DMS79 treated with DMSO at 0.1 percent for 48 hours (cell line): Measurements from ENCODE around the gene DTX3.
"Not testable (repeated sequence)": the region's sequence is repeated elsewhere in the genome, so short reads cannot be mapped to it uniquely, and the experiment has no call there.

ENCODE experiments used
- DNase-seq: peaks from one replicate; lab custom pipeline; 2025; lab: John Stamatoyannopoulos, UW

The DTX3 gene

DNA sequence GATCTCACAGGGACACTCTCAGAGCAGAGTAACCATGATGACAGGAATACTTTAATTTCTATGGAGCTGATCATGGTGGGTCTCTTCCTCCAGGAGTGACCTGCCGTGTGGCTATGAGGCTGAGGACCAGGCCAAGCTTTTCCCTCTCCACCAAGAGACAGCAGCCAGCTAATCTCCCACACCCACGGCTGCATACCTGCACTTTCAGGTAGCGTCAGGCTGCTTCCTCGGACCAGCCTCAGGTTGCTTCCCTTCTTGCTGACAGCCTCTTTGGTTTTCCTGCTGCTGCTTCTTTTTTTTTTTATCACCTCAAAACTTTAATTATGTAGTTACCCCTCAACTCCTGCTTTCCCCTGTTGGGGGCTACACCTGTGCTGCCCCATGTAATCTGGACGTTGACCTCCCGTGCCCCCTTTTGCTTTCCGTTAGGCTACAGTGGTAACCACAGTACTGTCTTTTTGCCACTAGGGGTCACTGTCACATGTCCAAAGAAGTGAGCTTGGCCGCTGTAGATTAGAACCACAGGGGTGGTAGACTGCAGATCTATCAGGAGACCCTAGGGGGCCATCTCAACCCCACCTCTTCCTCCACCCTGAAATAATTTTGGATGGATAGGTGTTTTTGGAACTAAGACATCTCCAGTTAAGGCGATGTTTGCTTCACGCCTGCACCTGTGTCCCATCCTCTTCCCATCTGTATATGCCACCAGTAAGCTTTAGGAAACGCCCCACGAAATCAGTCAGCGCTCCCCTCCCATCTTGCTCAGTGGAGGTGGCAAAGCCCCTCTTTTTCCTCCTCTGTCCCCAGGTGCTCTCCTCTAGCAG, 21.4 kb upstream of the DTX3 start:
- peak; percentile 43 for DNase-seq

DNA sequence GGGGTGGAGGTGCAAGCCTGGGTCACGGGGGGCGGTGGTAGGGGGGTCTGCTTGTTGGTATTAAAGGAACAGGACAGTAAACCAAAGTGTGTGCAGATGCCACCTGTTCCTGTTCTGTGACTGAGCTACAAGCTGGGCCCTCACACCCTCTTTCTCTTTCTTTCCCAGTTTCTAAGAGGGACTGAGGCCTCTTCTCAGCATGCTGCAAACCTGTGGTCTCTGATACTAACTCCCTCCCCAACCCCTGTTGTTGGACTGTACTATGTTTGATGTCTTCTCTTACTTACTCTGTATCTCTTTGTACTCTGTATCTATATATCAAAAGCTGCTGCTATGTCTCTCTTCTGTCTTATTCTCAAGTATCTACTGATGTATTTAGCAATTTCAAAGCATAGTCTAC, 20.6 kb upstream of the DTX3 start:
- no peak for DNase-seq

DNA sequence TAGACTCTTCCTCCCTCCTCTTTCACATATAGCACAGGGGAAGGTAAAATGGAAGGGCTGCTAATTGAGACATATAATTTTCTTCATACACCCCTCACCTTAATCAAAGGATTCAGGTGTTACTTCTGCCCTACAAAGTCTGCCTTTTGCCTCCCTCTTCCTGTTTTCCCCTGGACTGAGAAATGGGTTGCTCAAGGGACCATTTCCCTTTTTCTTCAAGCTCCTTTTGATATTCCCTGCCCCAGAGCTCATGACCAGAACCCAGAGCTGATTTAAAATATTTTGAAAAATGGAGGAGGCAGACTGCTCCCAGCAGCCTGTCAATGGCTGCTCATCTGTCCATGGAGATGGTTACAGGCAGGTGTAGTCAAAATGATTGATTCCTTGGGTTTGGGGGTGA, 19.9 kb upstream of the DTX3 start:
- no peak for DNase-seq

DNA sequence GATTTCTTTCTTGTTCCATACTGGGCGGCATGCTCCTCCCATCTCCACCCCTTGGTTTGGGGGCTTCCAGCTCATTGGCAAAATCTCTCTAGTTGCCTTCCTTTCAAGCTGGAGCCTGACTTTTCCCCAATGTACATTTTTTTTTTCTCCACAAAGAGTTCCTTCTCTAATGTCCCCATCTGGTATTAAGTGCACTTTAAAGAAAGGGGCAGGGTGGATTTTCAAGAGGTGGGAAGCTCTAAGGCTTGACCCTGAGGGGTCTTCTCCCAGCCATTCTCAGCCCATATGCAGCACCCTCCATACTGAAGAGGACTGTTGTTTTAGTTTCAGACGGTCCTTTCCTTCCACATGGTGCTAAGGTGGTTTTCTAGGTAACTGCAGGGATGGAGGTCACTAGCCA, 19.5 kb upstream of the DTX3 start:
- DNase-seq, result no peak

DNA sequence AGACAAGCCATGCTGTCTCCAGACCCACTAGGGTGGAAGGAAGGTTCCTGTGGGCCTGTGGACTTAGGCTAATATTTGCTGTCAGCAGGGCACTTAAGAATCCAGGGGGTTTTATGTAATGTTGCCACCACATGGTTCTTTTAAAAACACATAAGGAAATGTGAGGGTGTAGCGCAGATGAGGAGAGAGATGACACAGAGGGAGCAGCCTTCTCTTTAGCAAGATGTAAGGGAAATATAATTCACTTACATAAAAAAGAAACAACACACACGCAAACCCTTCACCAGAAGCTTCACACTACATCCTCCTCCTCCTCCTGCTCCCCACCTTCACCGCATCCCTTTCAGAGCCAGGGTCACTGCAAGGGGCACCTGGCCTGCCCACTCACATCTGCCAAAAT, 18.5 kb upstream of the DTX3 start:
- DNase-seq, result no peak

DNA sequence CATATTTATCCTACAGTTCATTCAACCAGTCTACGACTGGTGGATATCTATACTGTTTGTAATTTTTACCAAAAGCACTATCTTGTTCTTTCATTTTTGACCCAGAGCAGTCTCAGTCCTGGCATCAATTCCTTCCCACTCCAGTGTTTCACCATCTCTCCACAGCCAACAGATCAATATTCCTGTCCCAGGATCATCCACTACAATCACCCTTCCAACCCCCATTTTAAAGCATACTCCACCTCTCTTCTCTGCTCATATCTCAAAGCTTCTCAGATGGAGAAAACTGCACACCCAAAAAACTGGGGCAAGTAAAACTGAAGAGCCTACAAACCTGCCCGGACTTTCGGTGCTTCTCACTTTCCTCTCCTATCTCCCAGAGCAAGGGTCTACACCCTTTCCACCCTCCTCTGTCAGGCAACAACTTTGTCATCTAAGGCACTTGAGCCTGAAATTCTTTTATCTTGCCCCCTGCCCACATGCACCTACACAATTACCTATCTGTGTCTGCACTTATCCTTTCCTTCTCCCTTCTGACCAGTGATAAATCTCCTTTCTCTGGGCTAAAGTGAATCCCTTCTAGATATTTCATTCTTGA, 17.7 kb upstream of the DTX3 start:
- no peak for DNase-seq

DNA sequence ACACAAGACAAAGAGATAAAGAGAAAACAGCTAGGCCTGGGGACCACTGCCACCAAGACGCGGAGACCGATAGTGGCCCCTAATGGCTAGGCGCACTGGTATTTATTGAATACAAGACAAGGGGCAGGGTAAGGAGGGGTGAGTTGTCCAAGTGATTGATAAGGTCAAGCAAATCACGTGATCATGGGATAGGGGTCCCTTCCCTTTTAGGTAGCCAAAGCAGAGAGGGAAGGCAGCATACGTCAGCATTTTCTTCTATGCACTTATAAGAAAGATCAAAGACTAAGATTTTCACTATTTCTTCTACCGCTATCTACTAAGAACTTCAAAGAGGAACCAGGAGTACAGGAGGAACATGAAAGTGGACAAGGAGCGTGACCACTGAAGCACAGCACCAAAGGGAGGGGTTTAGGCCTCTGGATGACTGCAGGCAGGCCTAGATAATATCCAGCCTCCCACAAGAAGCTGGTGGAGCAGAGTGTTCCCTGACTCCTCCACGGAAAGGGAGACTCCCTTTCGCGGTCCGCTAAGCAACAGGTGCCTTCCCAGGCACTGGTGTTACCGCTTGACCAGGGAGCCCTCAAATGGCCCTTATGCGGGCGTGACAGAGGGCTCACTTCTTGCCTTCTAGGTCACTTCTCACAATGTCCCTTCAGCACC, 15.5 kb upstream of the DTX3 start:
- DNase-seq, result not testable (repeated sequence)

DNA sequence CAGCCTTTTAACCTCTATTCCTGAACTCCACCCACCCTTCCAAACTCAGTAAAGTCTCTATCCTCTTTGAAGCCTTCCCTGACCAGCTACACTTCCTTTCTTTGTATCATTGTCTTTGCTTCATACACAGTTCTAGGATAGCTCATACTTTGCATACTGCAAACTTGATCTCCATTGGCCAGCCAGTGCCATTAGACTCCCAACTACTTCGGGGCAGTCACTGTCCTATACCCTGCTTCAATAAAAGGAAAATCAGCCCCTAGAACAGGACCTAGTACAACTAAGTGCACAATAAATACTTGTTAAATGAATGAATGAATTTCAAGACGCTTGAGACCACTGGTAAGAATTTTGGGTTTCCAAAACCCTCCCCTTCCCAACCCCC, 14.2 kb upstream of the DTX3 start:
- DNase-seq, result no peak

DNA sequence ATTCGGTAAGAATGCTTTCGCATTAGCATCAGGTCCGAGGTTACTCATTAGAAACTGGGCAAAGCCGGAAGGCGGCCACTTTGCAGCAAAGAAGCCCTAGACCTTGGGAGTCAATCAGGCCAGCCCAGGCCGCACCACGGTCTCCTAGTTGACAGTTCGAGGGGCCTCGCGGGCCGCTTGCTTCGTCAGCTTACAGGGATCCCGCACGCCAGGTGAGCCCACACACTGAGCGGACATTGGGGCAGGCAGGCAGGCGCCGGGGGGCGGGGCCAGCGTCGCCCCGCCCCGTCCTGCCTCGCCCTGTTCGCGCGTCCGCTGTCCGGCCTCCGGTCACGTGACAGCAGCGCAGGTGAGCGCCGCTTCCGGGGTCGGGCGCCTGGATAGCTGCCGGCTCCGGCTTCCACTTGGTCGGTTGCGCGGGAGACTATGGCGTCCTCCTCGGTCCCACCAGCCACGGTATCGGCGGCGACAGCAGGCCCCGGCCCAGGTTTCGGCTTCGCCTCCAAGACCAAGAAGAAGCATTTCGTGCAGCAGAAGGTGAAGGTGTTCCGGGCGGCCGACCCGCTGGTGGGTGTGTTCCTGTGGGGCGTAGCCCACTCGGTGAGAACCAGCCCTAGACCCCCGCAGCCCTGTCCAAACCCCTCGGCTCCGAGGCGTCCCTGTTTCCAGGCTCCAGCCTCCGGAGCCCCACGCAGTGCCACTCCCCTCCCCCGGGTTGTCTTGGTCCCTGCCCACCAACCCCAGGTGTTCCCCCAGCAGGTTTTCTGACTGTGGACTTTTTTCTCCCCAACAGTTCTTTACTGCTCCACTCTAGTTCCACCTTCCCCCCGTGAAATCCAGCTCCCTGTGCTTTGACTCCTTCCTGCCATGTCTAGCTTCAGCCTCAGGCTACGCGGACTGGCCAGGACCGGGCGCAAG, 13.5 kb upstream of the DTX3 start, which contains the start of gene PIP4K2C:
Gene PIP4K2C, plus strand, starts transcription at position 329 of the 918 bp plus-strand sequence. Its CDS starts 98 bp downstream, at position 427.
- peak; percentile 53 for DNase-seq

DNA sequence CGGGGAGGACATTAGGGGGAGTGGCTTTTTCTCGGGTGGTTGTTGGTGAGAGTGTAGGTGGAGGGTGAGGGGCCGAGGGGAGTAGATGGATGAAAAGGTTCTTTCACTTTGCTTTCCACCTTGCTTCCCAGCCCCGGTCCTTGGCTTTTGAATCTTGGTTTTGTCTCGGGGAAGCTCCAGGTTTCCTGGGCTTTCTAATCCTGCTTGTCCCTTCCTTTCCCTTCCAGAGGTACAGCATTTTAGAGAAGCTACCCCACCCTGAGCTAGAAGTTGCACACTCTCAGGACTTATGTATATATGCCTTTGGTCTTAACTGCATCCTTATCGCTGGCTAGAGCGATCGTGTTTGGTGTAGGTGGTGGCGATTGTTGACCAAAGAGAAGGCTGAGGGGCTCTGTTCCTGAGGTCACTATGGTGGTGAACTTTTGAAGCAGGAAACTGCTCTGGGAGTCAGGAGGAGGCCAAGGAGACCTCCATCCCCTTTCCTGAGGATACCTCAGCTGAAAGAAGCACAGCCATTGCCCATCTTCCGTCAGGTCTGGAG, 12.8 kb upstream of the DTX3 start:
- no peak for DNase-seq

DNA sequence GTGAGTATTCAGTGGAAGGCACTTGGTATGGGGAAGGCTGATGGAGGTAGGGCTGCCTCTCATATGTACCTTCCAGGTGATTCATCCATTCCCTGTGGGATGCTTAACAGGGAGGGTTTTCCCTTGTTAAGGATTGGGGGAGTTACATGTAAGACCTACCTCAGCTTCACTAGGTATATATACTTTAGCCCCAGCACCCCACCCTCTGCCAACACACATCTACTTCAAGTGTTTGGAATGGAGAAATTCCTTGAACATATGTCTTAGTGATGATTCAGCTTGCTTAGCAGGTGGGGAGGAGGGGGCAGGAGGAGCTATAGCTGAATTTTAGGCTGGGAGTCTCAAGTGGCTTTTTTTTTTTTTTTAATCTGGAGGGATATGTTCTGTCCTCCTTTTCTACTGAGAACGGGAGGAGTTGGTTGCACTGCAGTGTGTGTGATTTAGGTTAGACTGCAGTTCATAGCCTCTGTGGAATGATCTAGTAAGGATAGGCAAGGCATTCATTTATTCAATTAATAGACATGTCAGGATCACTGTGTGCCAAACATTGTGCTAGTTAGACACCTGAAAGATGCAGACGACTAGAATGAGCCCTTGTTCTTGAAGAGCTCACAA, 12.0 kb upstream of the DTX3 start:
- no peak for DNase-seq

DNA sequence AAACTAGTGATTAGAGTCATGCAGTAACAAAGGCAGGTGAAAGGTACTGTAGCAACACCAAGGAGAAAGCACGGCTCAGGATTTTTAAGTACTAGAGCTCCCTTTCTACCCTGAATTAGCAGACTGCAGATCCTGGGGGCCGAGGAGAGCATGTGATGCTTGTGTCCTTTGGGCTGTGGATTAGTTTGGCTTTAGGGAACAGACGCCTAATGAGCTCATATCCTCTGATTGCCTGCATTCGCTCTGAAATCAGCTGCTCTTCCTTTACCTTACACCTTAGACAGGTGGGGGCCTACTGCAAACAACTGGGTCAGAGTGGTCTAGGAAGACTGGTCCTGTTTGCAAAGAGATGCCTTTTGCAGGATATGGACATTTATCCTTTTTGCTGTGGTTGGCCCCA, 11.4 kb upstream of the DTX3 start:
- DNase-seq, result no peak

DNA sequence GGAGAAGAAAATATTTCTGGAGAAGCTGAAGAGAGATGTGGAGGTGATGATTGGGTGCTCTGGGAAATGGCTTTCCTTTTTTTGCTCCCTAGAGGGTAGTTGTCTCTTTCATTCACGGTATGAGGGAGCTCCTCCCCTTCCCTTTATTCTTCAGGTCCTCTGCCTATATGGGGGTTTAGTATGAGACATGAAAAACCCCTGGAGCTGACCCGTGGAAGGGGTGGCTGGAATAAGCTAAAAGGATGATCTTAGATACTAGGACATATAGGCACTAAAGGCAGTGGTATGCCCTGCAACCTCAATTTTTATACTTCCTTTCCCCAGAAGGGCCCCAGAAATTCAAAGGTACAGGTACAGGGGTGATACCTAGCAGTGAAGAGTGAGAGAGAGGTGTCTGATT, 4.2 kb upstream of the DTX3 start:
- DNase-seq, result no peak

DNA sequence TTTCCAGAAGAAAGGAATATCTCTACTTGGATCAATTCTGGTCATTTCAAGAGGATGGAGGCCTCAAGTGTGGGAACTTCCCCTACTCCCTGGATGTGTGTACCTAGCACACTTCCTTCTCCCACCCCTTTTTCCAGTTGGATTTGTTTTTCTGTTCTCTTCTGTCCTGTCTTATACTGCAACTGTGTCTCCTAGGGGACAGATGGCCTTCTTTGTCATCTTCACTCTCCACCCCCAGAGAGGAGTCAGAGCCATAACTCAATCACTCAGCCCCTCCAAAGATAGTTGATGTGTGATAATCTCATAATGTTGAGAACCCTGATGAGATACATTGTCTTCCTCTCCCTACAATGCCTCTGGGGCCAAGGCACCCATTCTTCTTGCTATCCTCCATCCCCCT, 2.1 kb upstream of the DTX3 start:
- no peak for DNase-seq

DNA sequence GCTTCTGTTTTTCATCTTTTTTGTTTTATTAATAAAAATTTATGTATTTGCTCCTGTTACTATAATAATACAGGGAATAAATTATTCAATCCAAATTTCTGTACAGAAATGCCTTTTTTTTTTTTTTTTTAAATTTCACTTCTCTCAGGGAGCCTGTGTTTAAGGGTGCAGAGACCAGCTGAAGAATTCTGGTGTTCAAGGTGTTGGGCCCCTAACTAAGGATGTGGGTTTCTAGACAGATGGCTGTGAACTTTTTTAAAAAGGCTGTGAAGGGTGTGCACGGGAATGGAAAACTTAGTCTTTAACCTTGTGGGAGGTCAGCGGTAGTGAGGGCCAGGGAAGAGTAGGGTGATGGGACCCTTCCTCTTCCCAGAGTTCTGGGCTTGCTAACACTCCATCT, 1.3 kb upstream of the DTX3 start:
- no peak for DNase-seq

DNA sequence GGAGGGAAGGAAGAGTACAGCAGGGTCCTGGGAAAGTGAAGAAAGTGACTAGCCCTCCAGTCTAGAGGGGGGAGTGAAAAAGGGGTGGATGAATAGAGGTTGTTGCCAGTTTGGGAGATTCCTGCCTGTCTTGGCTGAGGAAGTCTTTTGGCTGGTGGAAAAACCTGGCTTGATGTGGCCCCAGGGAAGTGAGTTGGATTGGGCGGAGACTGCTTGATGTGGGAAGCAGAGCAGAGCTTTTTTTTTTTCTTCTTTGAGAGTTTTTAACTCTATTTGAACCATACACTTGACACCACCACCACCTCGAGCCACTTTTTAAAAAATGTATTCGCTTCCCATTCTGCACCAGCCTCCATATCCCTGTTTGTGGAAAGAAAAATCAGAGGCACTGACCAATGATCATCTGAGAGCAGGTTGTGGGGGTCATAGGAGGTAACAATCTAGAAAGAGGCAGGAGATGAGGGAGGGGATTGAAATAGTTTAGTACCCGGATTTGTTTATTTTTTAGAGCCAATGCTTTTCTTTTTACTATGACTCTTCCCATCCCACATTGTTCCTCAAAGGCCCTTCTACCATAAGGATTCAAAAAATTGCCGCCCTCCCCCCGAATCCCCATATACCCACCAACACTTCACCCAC, 690 bp upstream of the DTX3 start:
- peak; percentile 24 for DNase-seq

DNA sequence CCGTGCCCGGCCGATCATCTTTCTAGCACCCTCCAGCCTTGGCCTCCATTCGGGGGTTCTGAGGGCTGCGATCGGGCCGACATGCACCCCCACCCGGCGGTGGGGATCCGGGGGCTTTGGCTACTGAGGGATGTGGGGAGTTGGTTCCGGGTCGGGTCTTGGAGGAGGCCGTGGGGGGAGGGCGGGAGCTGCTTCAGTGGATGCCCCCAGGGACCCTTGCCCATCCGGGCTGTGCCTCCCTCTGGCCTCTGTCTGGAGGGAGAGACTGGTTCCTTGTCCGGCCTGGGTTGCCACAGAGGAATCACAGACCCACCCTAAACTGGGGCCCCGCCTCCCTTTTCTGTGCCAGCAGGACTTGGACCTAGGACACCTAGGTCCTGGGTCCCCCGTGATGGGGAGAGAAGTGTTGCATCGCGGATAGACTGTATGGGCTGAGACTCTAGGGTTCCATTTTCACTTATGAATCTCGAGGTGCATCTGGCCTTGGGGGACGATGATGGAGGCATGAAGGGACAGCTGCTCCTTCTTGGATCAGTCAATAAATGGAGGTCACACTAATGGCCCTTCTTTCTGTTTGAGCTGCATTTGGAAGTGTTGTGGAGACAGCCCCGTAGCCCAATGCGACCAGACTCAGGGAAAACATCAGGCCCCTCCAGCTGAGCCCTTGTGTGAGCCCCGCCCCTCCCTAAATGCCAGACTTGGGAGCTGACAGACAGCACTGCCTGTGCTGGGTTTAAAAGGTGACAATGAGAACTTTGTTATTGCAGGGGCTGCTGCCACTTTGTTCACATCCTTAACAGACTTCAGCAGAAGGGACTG, 577 bp downstream of the DTX3 start:
- no peak for DNase-seq

DNA sequence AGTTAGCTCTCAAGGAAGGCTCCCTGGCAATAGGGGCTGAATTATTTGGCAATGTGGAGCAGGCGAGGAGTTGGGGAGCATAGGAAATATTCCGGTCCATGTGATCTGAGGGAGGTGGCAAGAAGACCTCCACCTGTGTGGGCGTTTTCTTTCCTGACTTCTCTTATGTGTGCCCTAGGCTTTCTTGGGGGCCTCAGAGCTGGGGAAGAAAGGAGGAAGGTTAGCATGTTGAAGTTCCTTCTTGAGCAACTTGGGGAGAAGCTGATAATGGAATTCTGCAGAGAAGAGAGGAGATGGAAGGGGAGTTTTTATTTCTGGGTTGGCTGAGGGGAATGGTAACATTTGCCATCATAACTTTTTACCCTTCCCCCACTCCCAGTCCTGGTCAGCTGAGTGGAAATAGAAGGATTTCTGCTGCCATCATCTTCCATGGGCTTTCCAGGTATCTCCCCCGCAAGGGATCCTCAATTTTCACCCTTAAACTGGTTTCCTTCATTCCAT, 1.2 kb downstream of the DTX3 start:
- DNase-seq, result no peak

DNA sequence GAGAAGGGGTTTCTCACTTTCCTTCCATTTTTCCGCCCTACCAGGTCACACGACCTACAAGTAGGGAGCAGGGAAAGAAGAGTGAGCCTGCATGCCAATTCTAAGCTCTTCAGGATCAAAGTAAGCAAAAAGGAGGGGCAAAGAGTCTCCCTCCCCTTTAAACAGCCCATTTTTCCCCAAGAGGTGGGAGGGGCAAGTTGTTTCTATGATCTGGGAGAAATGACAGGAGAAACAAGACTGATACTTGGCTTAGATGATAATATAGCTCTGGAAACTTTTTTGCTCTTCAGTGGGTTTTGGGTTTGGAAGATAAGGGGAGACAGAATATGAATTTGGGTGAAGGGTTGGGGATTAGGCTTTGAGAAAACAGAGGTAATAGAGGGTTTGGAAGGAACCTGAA, 1.8 kb downstream of the DTX3 start:
- DNase-seq, result no peak

DNA sequence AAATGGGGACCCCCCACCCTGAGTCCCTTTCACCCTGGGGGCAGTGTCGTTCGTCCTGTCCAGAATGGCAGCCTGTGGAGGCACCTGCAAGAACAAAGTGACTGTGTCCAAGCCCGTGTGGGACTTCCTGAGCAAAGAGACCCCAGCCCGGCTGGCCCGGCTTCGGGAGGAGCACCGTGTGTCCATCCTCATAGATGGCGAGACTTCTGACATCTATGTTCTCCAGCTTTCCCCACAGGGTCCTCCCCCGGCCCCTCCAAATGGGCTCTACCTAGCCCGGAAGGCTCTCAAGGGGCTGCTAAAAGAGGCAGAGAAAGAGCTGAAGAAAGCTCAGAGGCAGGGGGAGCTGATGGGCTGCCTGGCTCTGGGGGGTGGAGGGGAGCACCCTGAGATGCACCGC, 2.2 kb downstream of the DTX3 start:
- no peak for DNase-seq
